ENCODE results near the gene CACNA1C. TPM values are rescaled to one million over a fixed set of nuclear protein-coding genes. Genes with fewer than 3 reads are reported as not detected.

Gene CACNA1C
- total RNA-seq, 1 donor from 2014 or later: 6.5 TPM

DNA sequence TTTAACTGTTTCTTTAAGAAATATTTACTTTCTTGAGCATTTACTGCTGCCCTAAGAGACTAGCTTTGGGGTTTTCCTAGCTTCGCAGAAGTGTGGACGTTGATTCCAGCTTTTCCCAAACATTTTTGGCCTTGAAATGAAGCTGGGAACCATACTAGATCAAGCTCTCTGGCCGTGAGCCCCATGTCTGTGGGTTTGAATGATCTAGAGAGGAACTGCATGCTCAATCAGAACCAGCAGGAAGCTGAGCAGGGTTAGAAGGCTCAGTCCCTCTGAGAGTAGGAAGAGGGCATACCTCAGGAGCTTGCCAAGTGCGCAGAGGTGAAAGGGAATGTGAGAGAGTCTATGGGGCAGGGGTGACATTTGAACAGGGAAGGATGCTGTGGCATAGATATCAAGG is 292.1 kb downstream of the CACNA1C start:
- DNase-seq: no peak

GRCh38 chr12:2345902-2346301 is 293.1 kb downstream of the CACNA1C start:
- no peak for DNase-seq

- no peak for DNase-seq
Observed at GRCh38 chr12:2346416-2346815, 293.6 kb downstream of the CACNA1C start.

GRCh38 chr12:2347137-2347843 is 294.5 kb downstream of the CACNA1C start:
- no peak for DNase-seq

GRCh38 chr12:2347844-2348481 is 295.2 kb downstream of the CACNA1C start:
- peak; percentile 57 for DNase-seq

- DNase-seq: no peak
Observed at GRCh38 chr12:2348482-2348852, 295.7 kb downstream of the CACNA1C start.

- no peak for DNase-seq
Observed at GRCh38 chr12:2351161-2351560, 298.4 kb downstream of the CACNA1C start.

GRCh38 chr12:2352203-2352602 is 299.4 kb downstream of the CACNA1C start:
- DNase-seq: no peak

GRCh38 chr12:2353281-2353680 is 300.5 kb downstream of the CACNA1C start:
- no peak for DNase-seq

DNA sequence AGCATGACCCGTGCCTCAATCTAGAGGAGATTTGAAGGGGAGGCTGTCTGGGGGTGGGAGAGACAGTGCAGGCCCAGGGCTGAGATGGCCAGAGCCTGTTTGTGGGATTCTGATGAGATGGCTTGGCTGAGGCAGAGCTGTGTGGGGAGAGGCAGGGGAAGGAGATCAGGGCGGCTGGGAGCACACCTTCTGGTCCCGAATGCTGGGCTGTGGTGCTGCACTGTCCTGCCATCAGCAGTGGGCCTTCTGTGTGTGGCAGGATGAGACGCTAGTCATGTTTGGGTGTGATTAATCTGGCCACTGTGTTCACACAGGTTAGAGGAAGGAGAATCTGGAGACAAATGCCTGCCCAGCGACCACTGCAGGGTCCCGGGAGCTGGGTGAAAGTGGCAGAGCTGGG is 300.9 kb downstream of the CACNA1C start:
- DNase-seq: no peak

GRCh38 chr12:2354151-2354991 is 301.6 kb downstream of the CACNA1C start:
- DNase-seq: peak; percentile 62

- DNase-seq: no peak
Observed at GRCh38 chr12:2355198-2355597, 302.4 kb downstream of the CACNA1C start.

DNA sequence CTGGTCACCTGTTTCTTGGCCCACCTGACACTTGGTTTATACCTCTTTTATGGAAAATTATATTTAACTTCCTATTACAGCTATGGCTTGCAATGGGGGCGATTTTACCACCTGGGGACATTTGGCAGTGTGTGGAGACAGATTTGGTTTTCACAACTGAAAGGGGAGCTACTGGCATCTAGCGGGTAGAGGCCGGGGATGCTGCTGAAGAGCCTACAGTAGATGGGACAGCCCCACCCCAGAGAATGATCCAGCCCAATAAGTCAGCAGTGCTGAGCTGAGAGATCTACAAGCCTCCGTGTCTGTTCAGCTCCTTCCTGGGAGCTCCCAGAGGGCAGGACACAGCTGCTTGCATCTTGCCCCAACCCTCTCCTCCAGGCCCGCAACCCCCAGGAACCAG is 302.8 kb downstream of the CACNA1C start:
- DNase-seq: no peak

GRCh38 chr12:2356601-2357125 is 303.9 kb downstream of the CACNA1C start:
- DNase-seq: no peak

DNA sequence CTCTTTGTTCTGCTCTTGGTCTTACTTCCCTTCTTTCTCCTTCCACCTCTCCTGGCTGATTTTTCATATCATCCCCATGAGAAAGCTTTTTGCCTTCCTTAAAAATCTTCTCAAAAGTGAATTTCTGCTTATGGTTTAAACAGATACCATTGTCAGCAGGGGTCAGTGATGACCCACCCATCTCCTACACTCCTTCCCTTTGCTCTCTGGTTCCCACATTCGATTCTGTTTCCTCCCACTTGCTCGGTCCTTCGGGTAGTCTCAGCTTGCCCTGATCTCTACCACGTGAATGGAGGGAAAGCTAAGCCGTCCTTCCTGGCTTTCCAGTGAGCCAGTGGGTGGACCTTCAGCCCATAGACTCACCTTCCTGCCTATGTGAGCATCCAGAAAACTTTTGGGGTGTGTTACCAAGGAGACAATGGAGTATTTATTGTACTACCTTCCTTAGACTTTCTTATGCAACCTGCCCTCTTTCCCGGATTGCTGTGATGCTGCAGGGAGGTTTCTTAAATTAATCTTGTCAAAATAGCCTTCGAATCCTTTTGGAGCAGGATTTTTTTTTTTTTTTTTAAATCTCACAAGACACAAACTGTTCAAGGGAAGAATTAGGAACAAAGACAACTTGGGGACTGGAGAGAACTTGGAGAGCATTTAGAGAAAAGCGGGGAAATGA is 306.3 kb downstream of the CACNA1C start:
- peak; percentile 45 for DNase-seq

- DNase-seq: no peak
Observed at GRCh38 chr12:2359725-2360629, 307.2 kb downstream of the CACNA1C start.

GRCh38 chr12:2360630-2361170 is 307.9 kb downstream of the CACNA1C start:
- DNase-seq: no peak

DNA sequence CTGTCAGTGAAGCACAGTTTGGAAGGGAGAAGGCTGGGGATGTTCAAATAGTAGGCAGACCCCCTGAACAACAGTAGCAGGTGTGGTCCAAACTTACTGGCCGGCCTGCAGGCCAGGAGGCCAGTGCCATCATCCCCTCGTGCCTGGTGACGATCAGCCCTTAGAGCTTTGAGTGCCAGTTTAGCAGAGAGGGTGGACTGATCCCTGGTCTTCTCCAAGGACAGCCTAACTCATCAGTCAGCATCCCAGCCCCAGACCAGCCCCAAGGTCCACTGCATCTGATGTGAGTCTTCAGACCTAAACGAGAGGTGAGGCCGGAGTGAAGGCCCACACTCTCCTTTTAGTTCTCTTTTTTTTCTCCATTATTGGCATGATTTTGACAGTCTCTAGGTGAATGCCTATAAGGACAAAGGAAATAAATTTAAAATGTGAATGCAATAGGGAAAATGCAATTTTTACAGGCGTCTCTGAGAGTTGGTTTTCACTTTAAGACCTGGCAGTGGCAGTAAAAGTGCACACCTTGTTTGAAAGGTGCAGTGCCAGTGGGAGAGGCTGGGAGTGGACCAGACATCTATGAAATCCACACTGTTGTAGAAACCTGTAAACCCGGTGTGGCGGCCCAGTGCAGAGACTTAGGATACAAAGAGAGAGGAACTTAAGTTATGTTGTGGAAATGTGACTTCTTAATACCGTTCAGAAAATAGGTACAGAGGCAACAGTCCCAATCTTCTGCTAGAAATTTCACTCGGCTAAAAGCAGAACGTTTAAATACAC is 311.2 kb downstream of the CACNA1C start:
- DNase-seq: no peak

DNA sequence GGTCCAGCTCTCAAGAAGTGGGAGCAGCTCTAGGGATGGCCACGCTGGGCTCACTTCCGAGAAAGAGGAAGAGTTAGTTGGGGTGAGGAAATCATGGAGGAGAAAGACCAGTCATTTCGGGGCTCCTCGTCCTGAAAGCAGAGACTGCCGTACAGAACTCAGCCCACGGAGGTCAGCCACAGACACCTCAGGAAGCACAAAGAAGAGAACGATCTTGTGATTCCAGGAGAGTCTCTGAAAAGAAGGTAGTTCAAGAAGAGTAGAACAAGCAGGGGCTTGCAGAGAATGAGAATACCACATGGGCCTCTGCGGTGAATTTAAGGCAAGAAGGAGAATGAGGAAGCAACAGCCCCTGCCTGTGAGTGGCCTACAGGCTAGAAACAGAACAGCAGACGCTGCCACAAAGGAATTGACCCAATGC is 311.9 kb downstream of the CACNA1C start:
- DNase-seq: no peak

GRCh38 chr12:2366711-2367110 is 313.9 kb downstream of the CACNA1C start:
- DNase-seq: no peak

Measured in tongue (tissue), 2 donors.